HG03442 (cell line): ENCODE measurements around the gene B3GNT7.
A peak's percentile ranks its signal among the peaks of the same experiment; 100 is the strongest.
"Not testable (repeated sequence)": the region's sequence is repeated elsewhere in the genome, so short reads cannot be mapped to it uniquely, and the experiment has no call there.

Experiments
- ATAC-seq: cut with Tn5 transposase; IDR thresholded peaks from one replicate; pipeline ENCODE4 v1.9.1; 2021; ENCODE audit warnings: mild to moderate bottlenecking, moderate library complexity; ENCODE audit not compliant: unreplicated experiment

B3GNT7 gene

DNA sequence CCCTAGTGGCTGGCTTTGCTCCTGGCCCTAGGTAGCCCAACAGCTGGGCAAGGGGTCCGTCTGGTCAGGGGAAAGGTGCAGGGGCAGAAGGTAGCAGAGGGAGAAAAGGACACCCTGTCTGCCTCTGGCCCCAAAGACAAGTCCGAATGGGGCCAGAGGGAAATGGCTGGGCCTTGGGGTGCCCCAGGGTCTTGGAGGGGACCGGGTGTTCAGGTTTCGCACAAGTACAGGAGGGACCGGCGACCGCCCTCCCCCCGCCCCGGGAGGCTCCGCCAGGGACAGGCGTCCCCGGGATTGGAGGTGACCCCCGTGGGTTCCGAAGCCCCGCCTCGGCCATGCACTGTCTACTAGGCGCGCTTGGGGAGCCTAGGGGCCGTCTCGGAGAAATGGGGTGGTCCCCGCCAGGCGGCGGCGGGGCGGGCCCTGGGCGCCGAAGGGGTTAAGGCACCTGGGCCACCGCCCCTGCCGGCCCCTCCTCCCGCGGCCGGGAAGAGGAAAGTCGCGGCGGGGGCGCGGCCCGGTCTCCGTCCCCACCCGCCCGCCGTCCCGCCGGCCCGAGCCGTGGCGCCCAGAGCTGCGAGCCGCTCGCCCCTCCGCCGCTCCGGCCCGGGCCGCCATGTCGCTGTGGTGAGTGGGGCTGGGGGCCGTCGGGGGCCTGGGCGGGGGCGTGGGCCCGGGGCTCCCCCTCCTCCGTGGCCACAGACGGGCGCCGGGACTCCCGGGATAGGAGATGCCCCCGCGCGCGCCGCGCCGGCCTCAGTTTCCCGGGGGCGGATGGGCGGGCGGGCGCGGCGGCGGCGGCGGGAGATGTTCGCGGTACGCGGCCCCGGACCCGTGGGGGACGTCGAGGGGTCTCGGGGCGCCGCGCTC is at the start of gene B3GNT7:
TSS of gene B3GNT7 (plus strand) at position 523 of the 870 bp plus-strand sequence. CDS start at position 617, 94 bp downstream.
- no peak for ATAC-seq

DNA sequence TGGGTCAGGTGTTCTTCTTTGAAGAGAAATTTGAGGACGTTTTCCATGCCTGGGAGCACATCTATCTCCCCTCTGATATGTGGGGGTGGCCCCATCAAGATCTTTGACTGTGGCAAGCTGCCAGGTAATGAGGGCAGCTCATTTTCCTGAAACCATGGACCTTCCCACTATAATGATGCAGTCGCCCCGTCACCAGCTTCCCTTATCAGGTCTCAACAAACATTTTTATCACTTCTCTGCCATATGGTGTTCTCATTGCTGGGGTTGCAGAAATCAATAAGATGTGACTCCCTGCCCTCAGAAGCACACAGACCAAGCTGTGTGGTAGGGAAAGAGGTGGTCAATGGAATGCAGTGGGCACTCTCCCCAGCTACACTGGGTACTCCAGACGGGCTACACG is 48.4 kb upstream of the B3GNT7 start:
- no peak for ATAC-seq

GRCh38 chr2:231347638-231348037 is 47.9 kb upstream of the B3GNT7 start:
- no peak for ATAC-seq

GRCh38 chr2:231348173-231348572 is 47.3 kb upstream of the B3GNT7 start:
- no peak for ATAC-seq

GRCh38 chr2:231348704-231349373 is 46.7 kb upstream of the B3GNT7 start:
- ATAC-seq: no peak

DNA sequence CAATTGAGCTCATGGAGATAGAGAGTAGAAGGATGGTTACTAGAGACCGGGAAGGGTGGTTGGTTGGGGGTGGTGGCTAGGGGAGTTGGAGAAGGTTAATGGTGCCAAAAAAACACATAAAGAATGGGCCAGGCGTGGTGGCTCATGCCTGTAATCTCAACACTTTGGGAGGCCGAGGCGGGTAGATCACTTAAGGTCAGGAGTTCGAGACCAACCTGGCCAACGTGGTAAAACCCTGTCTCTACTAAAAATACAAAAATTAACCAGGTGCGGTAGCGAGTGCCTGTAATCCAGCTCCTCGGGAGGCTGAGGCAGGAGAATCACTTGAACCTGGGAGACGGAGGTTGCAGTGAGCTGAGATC is 46.2 kb upstream of the B3GNT7 start:
- not testable (repeated sequence) for ATAC-seq

- ATAC-seq: no peak
Measured at GRCh38 chr2:231351648-231352047, 43.9 kb upstream of the B3GNT7 start.

DNA sequence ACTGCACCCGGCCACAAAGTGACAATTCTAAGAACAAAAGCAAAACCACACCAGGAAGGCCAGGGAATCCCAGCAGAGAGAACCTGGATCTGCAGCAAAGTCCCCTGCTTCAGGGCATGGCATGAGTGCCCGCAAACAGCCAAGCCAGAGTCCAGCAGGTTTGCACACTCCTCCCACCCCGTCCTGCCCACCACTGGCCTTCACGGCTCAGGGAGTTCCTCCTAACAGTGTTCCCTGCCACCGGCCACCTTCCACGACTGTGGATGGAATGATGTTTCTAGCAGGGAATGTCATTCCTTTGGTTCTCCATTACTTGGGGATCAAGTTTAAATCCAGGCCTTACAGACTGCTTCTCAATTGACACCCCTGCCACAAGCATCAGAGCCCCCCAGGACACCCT is 42.0 kb upstream of the B3GNT7 start:
- ATAC-seq: no peak

DNA sequence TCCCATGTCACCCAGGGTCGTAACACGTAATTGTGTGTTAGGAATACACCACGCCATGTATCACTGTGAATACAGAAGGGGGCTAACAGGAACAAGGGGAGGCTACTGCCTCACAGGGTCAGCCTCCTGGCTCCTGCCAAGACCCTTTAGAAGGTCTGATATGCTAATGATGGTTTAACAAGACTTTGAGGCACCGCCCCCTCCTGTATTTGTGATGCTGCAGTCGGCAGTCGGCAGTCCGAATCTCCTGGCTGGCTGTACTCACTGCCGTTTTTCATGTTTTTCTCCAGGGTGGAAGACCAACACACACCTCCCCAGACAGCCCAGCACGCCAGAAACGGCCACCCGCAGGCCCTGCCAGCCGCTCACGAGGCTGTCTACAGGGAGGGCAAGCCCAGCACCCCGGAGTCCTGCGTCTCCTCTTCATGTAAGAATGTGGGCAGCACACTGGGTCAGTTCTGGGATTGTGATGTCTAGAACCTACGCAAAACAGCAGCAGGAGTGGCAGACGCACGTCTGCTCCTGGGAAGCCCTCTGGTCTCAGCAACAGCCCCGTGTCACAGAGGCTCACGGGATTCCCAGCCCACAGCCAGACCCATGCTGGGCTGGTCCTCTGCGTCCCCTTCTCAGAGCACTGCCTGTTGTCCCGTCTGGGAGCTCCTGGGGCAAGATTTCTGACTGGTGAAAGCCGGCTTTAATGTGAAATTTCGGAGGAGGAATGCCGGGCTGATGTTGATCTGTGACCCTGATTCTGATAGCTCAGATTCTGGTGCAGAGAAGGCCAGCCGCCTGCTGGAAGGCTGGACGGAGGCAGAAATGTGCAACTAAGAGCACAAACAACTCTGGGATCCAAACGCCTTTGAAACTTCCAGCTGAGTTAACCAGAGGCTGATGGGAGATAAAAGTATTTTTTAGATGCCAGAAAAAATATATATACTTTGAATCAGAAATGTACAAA is 39.7 kb upstream of the B3GNT7 start:
- ATAC-seq: no peak

- no peak for ATAC-seq
Measured at GRCh38 chr2:231356466-231356844, 39.1 kb upstream of the B3GNT7 start.

- ATAC-seq: no peak
Measured at GRCh38 chr2:231357048-231357447, 38.5 kb upstream of the B3GNT7 start.

DNA sequence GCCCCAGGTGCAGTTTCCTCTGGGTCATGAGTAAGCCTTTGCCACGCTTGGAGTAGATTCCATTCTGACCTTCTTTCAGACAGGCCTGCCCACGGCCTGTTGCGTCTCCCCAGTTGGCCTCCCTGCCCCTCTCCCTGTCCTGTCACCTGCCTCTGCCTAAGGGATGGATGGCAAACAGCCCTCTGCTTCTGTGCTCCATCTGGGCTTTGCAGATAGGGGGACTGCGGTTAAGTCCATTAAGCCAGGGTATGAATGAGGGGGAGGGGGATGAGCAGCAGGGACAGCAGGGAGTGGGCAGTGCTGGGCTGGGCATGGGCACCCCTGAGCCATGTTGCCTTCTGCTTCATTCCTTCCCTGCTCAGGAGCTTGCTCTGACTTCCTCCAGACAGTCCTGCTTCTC is 37.6 kb upstream of the B3GNT7 start:
- ATAC-seq: no peak

- ATAC-seq: no peak
Measured at GRCh38 chr2:231359441-231359840, 36.1 kb upstream of the B3GNT7 start.

DNA sequence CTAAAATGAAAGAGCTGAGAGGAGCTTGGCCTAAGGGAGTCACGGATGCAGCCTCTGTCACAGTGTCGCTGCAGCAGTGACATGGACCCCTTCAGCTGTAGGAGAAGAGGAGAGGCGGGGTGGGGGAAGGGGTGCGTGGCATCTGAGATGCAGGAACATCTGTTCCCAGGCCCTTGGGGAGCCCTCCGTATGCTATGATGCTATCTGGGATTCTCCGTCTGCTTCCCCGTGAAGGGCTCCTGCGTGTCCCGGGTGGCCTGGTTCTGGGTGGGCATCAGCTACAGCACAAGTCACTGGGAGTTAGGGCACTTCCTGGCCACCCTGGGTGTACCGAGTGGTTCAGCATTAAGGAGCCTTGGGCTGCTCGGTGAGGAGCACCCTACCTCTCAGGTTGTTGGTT is 35.6 kb upstream of the B3GNT7 start:
- ATAC-seq: no peak

- ATAC-seq: no peak
Measured at GRCh38 chr2:231360401-231360800, 35.1 kb upstream of the B3GNT7 start.

DNA sequence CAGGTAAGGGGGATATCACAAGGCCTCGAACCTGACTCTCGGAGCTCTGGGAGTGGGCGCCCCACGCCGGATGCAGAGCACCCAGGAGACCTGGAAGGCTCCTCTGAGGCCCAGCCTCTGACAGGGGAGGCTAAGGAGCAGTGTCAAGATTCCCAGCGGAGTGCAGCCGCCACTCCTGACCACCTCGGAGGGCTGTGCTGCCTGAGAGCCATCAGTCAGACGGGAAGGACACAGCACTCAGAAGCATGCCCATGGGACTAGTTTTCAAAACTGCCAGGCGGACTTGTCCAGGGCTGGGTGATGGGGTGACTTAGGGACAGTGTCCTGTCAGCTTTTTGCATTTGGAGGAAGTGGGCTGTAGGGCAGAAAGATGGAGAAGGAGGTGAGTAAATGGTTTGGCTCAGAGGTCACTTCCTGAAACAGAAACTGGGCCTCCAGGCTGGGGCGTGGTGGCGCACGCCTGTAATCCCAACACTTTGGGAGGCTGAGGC is 34.6 kb upstream of the B3GNT7 start:
- ATAC-seq: no peak

- peak; percentile 94 for ATAC-seq
Measured at GRCh38 chr2:231361701-231362554, 33.6 kb upstream of the B3GNT7 start.

GRCh38 chr2:231362555-231363184 is 32.8 kb upstream of the B3GNT7 start:
- no peak for ATAC-seq

DNA sequence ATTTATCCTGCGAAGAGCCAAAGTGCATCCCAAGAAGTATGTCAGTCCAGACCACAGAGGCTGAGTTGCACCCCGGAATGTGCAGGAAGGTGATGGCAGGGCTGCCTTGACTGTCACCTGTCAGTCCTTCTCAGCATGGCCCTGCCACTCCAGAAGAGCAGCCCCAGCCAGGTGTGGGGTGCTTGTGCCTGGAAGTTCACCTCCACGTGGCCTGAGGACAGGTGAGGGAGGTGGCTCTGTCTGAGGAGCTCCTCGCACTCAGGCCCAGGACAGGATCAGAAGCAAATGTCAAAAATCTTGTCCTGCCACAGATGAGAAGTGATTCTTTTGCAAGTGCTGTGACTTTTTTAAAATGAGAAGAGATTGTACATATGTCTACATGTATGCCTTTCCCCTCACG is 31.4 kb upstream of the B3GNT7 start:
- ATAC-seq: no peak
